Skeletal muscle tissue (tissue), 4 donors: ENCODE data around the gene GLYR1. TPM values are rescaled to one million over a fixed set of nuclear protein-coding genes. Genes with fewer than 3 reads are reported as not detected.

Experiments used
- H3K27ac ChIP-seq: one replicate; pipeline ENCODE4 v1.7.0; 2013; ENCODE audit warnings: mild to moderate bottlenecking, low read depth, low read length, inconsistent platforms
- H3K27me3 ChIP-seq, 3 donors: one replicate each; pipeline ENCODE4 v1.7.0; 2013; ENCODE audit warnings: low read length in 3 of 3; ENCODE audit not compliant: control insufficient read depth in 3 of 3, insufficient read depth in 3 of 3
- H3K36me3 ChIP-seq, 3 donors: one replicate each; pipeline ENCODE4 v1.7.0; 2013; ENCODE audit warnings: low read length in 3 of 3; ENCODE audit not compliant: control insufficient read depth in 3 of 3, insufficient read depth in 3 of 3
- H3K4me1 ChIP-seq, 3 donors: one replicate each; pipeline ENCODE4 v1.7.0; 2013; ENCODE audit warnings: low read length in 3 of 3, mild to moderate bottlenecking in 3 of 3; ENCODE audit not compliant: control insufficient read depth in 3 of 3, insufficient read depth in 3 of 3
- H3K4me3 ChIP-seq, 3 donors: one replicate each; pipeline ENCODE4 v1.7.0; 2013; ENCODE audit warnings: low read length in 3 of 3
- H3K9ac ChIP-seq, 3 donors: one replicate each; pipeline ENCODE4 v1.7.0; 2013; ENCODE audit warnings: low read length in 3 of 3, mild to moderate bottlenecking in 3 of 3, moderate library complexity in 2 of 3, low read depth in 1 of 3
- H3K9me3 ChIP-seq, 3 donors: one replicate each; pipeline ENCODE4 v1.7.0; 2013; ENCODE audit warnings: low read length in 3 of 3; ENCODE audit not compliant: control insufficient read depth in 3 of 3
- total RNA-seq: library from RNA; depleted of rRNA; stranded (reverse); fragments of >200 nt; gene quantifications from one replicate; pipeline ENCODE4 v1.2.3, GENCODE V29; 2014
- donor health status: Osteomylitis.

The GLYR1 gene
- total RNA-seq, 1 donor from 2014 or later = 25.1 TPM

DNA sequence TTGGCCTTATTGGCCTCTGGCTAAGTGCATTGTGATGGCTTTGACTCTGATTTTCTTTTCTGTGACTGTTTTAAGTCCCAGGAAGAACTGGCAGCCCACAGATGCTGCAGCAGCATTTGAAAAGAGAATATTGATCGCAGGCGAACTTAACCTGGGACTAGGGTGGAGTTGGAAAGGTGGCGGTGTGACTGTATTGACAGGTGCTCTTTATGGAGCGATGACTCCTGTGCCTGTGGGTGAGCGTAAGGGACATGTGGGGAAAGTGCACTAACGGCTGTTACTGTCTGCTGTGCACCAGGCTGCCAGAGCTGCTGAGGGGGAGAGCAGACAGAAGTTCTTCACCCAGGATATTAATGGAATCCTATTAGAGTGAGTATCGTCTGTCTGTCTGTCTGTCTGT lies 21.4 kb upstream of the GLYR1 start:
- H3K4me3 ChIP-seq = no peak overlapping the region
- H3K9me3 ChIP-seq = no peaks in the 10 kb centered on the region
- H3K27me3 ChIP-seq = no peaks in the 10 kb centered on the region
- peaks cover 28 to 53% (median 40%) of the 10 kb centered on the region in 3 donors for H3K36me3 ChIP-seq
- H3K9ac ChIP-seq = no peak overlapping the region
- H3K4me1 ChIP-seq = peaks cover 14 to 30% (median 26%) of the 10 kb centered on the region in 3 donors
- no peak overlapping the region for H3K27ac ChIP-seq

DNA sequence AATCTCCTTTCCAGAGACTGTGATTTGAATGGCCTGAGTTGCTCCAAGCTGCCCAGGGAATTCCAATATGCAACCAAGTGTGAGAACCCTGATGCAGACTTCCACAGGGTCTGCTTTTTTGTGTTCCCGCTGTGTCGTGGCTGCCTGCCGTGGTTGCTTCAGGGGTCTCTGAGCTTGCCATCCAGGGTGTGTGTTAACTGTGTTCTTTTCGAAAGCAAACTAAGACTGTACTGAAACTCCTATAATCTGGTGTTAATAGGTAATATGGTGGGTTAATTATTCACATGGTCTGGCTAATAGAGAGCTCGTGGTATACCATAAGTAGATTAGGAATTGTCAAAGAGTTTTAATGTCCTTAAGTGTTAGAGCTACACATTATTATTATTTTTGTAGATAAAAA lies 20.9 kb upstream of the GLYR1 start:
- no peaks in the 10 kb centered on the region for H3K9me3 ChIP-seq
- H3K9ac ChIP-seq = no peak overlapping the region
- H3K27ac ChIP-seq = no peak overlapping the region
- H3K27me3 ChIP-seq = no peaks in the 10 kb centered on the region
- peaks cover 24 to 48% (median 36%) of the 10 kb centered on the region in 3 donors for H3K36me3 ChIP-seq
- H3K4me3 ChIP-seq = no peak overlapping the region
- H3K4me1 ChIP-seq = peaks cover 16 to 35% (median 30%) of the 10 kb centered on the region in 3 donors

DNA sequence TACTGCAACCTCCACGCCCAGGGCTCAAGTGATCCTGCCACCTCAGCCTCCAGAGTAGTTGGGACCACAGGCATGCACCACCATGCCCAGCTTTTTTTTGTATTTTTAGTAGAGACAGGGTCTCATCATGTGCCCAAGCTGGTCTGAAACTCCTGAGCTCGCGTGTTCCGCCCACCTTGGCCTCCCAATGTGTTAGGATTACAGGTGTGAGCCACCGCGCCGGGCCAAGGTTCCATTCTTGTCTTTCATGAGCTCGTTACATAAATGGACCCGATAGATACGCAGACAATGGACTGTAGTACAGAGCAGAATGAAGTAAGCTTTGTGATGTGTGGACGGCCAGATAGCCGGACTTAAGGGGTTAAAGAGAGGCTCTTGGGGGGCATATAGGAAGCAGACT lies 19.5 kb upstream of the GLYR1 start:
- no peak overlapping the region for H3K27ac ChIP-seq
- H3K4me1 ChIP-seq = peaks cover 20 to 40% (median 37%) of the 10 kb centered on the region in 3 donors

DNA sequence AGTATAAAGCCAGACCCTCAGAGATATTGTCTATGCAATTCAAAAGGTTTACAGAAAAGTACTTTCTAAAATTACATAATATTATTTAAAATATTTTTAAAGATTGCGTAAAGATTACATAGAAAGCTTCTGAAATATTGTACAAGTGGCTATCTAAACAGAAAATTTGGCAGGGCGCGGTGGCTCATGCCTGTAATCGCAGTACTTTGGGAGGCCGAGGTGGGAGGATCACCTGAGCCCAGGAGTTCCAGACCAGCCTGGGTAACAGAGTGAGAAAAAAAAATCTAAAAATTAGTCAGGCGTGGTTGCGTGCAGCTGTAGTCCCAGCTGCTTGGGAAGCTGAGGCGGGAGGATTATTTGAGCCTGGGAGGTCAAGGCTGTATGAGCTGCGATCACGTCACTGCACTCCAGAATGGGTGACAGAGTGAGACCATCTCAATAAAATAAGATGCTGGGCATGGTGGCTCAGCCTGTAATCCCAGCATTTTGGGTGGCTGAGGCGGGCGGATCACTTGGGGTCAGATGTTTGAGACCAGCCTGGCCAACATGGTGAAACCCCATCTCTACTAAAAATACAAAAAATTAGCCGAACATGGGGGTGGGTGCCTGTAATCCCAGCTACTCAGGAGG lies 18.3 kb upstream of the GLYR1 start:
- no peak overlapping the region for H3K4me3 ChIP-seq
- H3K9ac ChIP-seq = no peak overlapping the region
- peaks cover 21 to 38% (median 38%) of the 10 kb centered on the region in 3 donors for H3K36me3 ChIP-seq
- H3K27me3 ChIP-seq = no peaks in the 10 kb centered on the region
- H3K27ac ChIP-seq = no peak overlapping the region
- H3K9me3 ChIP-seq = no peaks in the 10 kb centered on the region
- H3K4me1 ChIP-seq = peaks cover 16 to 34% (median 29%) of the 10 kb centered on the region in 3 donors

More for the DNA sequence above, 19.5 kb upstream of the GLYR1 start:
- Histone ChIP-seq H3K9me3 (no peaks in the 10 kb centered on the region), H3K36me3 (peaks cover 21 to 37% (median 37%) of the 10 kb centered on the region in 3 donors), H3K27me3 (no peaks in the 10 kb centered on the region), H3K4me3 (no peak overlapping the region), H3K9ac (no peak overlapping the region)

DNA sequence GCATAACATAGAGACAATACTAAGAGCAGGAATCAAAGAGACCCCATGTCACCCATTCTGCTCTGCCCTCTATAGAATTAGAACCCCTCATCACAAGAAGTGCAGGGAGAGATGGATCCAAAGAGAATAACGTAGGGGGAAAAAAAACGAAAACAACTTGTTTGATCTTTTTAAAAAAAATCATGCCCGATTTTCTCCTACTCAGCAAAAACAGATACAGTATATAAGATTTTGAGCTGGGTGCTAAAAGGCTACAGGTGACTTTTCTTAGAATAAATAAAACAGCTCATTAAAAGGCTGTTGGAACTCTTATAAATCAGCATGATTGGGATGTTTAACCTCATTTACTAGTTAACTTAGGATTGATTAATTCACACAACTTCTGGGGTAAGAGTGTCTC lies 17.6 kb upstream of the GLYR1 start:
- Histone ChIP-seq H3K27ac (no peak overlapping the region), H3K27me3 (no peaks in the 10 kb centered on the region), H3K9ac (no peak overlapping the region), H3K4me1 (peaks cover 11 to 30% (median 23%) of the 10 kb centered on the region in 3 donors), H3K36me3 (peaks cover 23 to 39% (median 38%) of the 10 kb centered on the region in 3 donors), H3K9me3 (no peaks in the 10 kb centered on the region), H3K4me3 (no peak overlapping the region)

DNA sequence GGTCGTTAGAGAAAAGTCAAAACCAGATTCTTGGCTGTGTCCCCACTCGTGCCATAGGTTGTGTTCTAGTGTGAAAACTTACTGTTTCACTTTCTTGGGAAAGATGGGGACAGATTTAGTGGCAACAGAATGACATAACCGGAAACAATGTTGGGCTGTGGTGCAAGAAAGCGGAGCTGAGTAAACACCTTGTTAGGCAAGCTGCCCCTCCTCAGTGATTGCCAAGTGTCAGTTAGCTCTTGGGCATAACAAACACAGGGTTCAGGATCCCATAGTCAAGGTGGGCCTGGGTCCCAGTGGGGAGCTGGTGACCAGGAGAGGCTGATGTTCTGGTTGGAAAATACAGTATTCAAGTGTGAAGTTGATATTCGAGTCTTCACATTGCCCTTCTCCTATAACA lies 15.6 kb upstream of the GLYR1 start:
- Histone ChIP-seq H3K4me3 (no peak overlapping the region), H3K27ac (no peak overlapping the region), H3K9me3 (no peaks in the 10 kb centered on the region), H3K4me1 (peaks cover 11 to 16% (median 14%) of the 10 kb centered on the region in 3 donors), H3K27me3 (no peaks in the 10 kb centered on the region), H3K36me3 (peaks cover 39 to 54% (median 43%) of the 10 kb centered on the region in 3 donors), H3K9ac (peak overlapping the region in 1 of 3 donors; percentile 10)

DNA sequence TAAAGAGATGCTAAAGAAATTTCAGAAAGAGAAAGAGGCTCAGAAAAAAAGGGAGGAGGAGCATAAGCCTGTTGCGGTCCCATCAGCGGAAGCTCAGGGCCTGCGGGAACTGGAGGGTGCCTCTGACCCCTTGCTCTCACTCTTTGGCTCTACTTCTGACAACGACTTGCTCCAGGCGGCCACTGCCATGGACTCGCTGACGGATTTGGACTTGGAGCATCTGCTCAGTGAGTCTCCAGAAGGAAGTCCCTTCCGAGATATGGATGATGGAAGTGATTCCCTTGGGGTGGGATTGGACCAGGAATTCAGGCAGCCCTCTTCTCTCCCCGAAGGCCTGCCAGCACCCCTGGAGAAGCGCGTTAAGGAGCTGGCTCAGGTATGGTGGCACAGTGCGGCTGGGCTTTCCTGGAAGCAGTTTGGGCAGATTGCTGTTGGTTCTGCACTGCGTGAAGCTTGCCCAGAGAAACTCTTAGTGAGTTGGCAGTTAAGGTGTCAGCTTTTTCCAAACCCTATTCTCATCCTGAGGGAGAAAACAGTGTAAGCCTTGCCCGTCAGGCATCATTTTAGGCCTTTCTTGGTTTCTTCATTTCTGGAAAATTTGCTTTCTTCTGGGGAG lies 13.7 kb upstream of the GLYR1 start:
- Histone ChIP-seq H3K9ac (no peak overlapping the region), H3K4me3 (no peak overlapping the region), H3K27ac (no peak overlapping the region), H3K4me1 (peaks cover 11 to 16% (median 14%) of the 10 kb centered on the region in 3 donors), H3K9me3 (no peaks in the 10 kb centered on the region), H3K36me3 (peaks cover 44 to 65% (median 51%) of the 10 kb centered on the region in 3 donors), H3K27me3 (no peaks in the 10 kb centered on the region)

DNA sequence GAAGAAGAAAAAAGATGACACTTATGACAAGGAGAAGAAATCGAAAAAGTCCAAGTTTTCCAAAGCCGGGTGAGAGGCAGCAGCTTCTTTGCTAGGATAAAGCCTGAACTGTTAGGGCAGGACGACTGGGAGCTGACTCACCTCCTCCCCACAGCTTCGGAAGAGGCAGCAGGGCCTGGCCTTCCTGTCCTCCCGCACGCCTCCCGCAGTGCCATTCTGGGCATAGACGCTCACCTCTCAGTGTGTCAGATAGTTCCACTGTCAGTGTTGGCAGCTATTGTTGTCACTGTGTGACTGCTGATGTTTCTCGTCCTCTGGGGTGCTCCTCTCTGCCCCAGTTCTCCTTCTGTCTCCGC lies 12.8 kb upstream of the GLYR1 start:
- peaks cover 11 to 16% (median 14%) of the 10 kb centered on the region in 3 donors for H3K4me1 ChIP-seq
- no peaks in the 10 kb centered on the region for H3K9me3 ChIP-seq
- no peak overlapping the region for H3K9ac ChIP-seq
- H3K36me3 ChIP-seq = peaks cover 47 to 73% (median 59%) of the 10 kb centered on the region in 3 donors
- H3K27ac ChIP-seq = no peak overlapping the region
- no peak overlapping the region for H3K4me3 ChIP-seq
- no peaks in the 10 kb centered on the region for H3K27me3 ChIP-seq

DNA sequence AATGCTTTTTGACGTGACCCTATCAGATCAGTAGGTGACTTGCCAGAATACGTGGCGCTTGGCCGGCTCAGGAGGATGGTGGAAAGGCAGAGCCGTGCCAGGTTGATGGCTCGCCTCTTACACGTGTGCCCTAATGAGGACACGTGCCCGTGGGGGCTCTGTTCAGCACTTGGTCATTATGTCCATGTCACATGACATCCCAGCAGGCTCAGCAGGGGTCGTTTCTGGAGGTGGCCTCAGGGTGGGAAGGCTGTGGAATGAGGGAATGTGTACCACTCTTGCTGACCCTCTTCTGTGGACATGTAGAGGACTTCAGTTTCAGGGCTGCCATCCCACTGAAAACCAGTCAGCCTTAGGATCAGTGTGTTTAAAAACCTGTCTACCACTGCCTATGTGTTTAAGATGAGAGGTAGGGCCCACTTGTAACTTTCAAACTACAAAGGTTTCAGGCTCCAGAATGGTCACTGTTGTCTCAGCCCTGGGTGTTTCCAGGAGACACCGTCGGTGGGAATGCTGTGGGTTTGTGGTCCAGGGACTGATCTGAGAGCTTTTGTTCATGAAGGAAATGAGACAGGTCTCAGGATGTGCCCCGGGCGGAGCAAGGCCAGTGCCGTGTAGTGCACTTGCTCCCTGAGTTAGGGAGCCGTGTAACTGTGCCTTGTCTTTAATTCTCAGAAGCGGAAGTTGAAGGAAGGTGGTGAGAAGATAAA lies 12.3 kb upstream of the GLYR1 start:
- peaks cover 50 to 73% (median 61%) of the 10 kb centered on the region in 3 donors for H3K36me3 ChIP-seq
- no peaks in the 10 kb centered on the region for H3K9me3 ChIP-seq

DNA sequence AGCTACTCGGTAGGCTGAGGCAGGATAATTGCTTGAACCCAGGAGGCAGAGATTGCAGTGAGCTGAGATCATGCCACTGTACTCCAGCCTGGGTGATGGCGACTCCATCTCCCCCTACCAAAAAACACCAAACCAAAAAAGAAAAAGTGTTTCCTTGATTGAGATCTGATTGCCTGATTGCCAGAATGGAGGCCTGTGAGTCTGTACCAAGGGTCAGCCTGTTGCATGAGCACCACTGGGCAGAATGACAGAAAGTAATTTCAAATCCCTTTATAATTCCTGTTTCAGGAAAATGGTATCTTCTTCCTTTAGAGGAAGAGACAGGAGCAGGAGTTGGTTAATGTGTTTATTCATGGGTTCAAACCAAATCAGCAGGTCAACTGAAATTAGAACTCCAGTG lies 8.7 kb upstream of the GLYR1 start:
- H3K4me3 ChIP-seq = no peak overlapping the region
- peaks cover 46 to 64% (median 55%) of the 10 kb centered on the region in 3 donors for H3K36me3 ChIP-seq
- H3K27ac ChIP-seq = no peak overlapping the region
- H3K9ac ChIP-seq = no peak overlapping the region
- peaks cover 6 to 10% (median 6%) of the 10 kb centered on the region in 3 donors for H3K4me1 ChIP-seq
- H3K27me3 ChIP-seq = no peaks in the 10 kb centered on the region
- H3K9me3 ChIP-seq = no peaks in the 10 kb centered on the region

More for the DNA sequence above, 12.3 kb upstream of the GLYR1 start:
- no peak overlapping the region for H3K27ac ChIP-seq
- H3K27me3 ChIP-seq = no peaks in the 10 kb centered on the region
- H3K9ac ChIP-seq = no peak overlapping the region
- peaks cover 11 to 16% (median 14%) of the 10 kb centered on the region in 3 donors for H3K4me1 ChIP-seq
- no peak overlapping the region for H3K4me3 ChIP-seq
